HG02763 (cell line): ENCODE data around the gene SNX30.

Experiments used
- ATAC-seq: cut with Tn5 transposase; IDR thresholded peaks from one replicate; pipeline ENCODE4 v1.9.1; 2021; ENCODE audit warnings: mild to moderate bottlenecking, moderate library complexity; ENCODE audit not compliant: unreplicated experiment

The SNX30 gene

DNA sequence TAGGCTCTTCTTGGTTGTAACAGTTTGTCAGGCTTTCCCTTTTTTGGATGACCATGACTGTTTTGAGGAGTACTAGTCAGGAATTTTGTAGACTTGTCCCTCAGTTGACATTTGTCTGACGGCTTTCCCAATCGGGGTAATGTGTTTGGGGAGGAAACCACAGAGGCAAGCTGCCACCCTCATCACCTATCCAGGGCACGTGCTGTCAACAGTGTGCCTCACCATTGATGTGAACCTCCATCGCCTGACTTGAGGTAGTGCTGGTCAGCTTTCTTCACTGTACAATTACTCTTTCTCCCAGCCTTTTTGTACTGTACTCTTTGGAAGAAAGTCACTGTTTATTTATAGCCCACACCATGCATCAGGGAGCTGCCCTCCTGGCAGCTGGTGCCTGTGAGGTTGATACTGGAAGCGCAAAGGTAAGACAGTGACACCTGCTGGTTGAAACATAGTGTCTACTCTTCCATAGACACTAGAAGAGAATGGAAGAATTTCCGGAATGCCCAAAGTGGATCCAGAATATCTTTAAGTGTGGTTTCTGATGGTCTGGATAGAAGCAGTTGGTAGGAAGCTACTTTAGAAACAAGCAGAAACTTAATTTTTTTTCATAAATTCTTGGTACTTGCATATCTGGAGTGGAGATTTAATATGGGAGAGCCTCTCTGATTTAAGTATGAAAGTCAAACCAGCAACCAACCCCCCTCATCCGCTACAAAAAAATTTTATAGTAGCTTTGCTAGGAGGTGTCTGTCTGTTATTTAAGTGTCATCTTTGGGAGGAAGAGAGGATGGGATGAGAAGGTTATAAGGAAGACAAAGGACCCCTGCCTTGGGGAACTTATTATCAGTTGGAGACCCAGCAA is 69.3 kb downstream of the SNX30 start:
- no peak for ATAC-seq

- ATAC-seq, result no peak
These were observed 70.3 kb downstream of the SNX30 start for GRCh38 chr9:112820881-112821280.

DNA sequence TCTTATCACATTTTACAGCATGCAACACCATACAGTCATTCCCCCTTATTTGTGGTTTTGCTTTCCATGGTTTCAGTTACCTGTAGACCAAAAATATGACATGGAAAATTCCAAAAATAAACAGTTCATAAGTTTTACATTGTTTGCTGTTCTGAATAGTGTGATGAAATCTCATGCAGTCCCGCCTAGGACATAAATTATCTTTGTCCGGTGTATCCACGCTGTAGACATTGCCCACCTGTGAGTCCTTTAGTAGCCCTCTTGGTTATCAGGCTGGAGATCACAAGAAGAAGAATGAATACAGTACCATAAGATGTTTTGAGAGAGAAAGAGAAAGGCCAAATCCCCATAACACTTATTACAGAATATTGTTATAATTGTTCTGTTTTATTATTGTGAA is 72.1 kb downstream of the SNX30 start:
- ATAC-seq, result no peak

GRCh38 chr9:112823257-112823656 is 72.7 kb downstream of the SNX30 start:
- ATAC-seq, result no peak

DNA sequence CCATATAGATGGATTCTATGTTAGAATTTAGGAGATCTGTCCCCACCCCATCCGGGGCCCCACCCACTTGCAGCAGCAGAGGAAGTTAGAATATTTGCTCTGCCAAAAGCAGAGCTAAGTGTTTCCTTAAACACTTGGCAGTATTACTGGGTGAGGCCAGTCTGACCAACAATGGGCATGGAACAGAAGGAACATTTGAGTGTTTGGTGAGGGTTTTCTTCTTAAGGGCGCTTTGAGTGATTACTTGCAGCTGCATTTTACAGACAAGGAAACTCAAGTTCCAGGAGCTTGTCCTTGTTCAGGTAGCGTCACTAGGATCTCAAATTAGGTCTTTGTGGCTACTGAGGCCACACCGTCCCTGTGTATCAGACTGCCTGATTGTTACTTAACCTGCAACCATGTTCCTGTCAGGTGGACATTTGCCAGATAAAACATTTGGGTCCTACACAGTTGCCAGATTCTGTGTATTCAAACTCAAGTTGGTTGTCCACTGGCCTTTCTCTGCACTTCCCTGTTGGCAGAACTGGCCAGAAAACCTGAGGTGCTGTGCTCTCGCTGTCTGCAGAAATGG is 80.8 kb downstream of the SNX30 start:
- no peak for ATAC-seq

DNA sequence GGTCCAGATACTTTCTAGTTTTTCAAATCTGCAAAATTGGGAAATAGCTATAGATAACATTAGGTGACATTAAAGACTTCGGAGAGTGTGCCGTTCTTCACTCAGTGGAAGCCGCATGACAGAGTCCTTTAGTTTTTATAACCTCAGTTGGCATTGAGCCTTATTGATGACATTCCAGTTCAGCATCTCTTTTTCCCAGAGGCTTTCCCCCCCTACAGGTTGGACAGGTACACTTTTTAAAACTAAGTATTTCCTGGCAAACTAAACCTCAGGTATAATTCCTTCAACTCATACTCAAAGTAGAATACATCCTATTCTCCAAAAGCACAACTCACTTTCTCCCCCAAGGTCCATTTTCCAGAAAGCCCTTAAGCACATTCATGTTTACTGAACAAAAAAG is 81.4 kb downstream of the SNX30 start:
- ATAC-seq, result no peak

DNA sequence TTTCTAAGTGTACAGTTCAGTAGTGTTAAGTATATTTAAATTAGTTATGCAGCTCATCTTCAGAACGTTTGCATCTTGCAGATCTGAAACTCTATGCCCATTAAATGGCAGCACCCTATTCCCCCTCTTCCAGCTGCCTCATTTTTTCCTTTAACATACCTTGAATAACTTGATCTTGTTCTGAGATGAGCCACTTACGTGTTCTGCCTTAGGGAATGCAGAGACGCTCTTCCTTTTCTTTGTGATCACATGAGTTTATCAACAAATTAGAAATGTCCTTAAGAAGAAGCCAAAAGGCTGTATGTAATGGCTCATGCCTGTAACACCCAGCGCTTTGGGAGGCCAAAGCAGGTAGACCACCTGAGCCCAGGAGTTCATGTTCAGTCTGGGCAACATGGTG is 82.5 kb downstream of the SNX30 start:
- no peak for ATAC-seq

GRCh38 chr9:112836394-112836793 is 85.8 kb downstream of the SNX30 start:
- no peak for ATAC-seq

- no peak for ATAC-seq
These were observed 87.8 kb downstream of the SNX30 start for GRCh38 chr9:112838342-112838741.

DNA sequence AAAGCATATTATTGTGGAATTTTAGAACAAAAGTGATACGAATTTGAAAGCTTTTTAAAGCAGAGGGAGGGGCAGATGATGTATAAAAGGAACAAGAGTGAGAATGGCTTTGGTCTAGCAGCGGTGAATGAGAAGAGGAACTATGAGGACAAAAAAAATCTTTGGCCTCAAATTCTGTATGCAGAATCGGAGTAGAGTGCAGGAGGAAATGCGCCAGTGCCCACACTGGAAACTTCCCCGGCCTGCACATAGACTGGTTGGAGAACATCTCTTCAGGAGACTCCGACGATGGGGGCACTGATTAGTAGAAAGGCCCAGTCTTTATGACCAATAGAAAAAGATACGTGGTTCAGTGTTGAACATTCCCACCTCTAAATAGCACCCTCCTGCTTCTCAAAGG is 88.8 kb downstream of the SNX30 start:
- no peak for ATAC-seq

- ATAC-seq, result no peak
These were observed 90.7 kb downstream of the SNX30 start for GRCh38 chr9:112841261-112841660.

DNA sequence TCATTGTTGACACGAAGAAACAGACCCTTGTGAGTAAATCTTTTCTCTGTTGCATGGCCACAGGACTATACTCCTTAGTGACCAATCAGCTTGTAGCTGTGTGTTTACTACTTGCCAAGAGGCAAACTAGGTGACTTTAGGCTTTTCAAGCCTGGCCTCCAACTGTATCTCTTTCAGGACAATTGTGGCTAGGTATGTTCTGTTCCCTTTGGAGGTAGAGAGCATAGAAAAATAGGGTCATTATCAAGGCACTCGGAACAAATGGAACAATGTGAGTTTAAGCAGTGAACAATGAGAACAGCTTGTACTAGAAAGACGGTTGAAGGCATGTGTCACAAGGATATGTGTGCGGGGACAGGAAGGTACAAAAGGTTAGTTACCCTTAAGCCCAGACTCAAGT is 92.0 kb downstream of the SNX30 start:
- ATAC-seq, result no peak

DNA sequence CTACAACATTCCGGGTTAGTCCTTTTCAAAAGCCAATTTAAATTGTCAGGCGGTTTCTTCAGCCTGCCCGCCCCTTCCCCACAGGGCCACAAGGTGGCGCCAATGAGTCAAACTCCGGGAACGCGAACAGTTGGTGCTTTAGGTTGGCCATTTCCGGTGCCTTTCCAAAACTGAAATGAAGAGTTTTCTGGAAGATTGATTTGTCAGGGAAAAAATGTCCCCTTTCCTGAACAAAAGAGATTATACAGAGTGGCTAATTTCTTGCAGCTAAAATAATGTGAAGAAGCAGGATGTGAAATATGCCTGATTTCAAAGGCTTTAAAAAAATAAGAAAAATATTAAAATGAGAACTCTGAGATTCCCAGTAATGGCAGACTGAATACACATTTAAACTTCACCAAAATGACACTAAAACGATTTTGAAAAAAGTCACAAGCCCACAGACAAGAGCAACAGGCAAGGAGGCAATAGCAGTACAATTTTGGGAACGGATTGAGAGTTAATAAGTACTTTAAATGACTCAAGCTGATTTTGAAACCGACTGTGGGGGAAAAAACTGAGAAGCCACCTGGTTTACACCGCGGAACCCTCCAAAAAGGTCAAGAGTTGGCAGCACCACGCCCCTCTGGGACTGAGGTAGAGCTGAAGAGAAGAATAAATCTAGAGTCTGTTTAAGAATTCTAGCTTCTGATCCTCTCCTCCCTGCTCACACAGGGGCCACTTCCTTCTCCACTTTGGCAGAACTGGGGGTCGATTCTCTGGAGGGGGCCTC is 94.4 kb downstream of the SNX30 start:
- no peak for ATAC-seq

DNA sequence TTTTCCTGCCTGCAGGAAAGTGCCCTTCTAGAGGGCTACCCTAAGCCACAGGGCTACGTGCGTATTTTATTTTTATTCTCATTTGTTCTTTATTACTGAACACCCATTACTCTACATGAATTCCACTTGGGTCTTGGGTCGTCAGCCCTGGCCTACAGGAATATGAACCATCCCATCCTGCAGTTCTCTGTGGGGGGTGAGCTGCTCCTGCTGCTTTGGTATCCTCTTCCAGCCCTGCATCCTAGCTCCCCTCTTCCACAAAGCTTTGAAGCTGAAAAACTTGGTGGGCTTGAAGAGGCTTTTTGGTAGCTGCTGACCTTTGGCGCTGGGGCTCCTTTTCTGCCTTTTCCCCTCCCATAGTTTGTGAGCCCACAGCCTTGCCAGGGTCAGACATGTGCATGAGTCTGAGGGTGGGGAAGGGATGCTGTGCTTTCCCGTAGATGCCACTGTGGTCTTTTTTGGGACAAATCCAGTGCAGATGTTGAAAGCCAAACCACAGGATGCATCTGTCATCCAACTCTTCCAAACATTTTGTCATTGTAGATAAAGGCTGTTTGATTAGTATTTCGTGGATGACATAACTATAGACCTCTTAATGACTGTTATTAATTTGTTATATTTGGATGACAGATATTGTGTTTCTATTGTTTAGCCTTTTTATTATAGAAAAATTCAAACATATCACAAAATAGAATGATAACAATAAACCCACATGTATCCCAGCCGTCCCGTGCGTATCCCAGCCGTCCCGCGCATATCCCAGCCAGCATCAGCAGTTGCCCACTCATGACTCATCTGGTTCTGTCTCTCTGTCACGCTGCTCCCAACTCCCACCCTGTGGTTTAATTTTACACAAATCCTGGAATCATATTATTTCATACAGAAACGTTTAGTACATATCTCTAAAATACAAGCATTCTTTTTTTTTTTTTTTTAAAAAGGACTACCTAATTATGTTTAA is 96.2 kb downstream of the SNX30 start:
- ATAC-seq, result no peak

- ATAC-seq, result no peak
These were observed 98.0 kb downstream of the SNX30 start for GRCh38 chr9:112848316-112849151.

- no peak for ATAC-seq
These were observed 98.9 kb downstream of the SNX30 start for GRCh38 chr9:112849363-112849922.

DNA sequence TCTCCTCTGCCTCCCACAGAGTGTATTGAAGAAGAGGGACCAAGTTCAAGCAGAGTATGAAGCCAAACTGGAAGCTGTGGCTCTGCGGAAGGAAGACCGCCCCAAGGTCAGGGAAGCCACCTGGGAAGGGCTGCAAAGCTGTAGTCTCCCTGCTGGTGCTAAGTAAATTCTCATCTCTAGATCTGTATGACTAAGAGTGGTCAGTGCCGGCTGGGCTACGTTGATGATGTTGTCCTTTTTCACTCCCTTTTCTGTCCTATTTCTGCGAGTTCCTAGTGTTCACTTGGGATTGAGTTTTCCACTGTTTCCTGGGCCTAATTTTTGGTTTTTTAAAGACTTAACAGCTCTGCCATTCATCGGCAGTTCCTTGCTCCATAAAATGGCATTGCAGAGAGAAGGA is 100.3 kb downstream of the SNX30 start:
- ATAC-seq, result no peak

- no peak for ATAC-seq
These were observed 102.4 kb downstream of the SNX30 start for GRCh38 chr9:112852741-112853504.
